HepG2 (cell line): ENCODE results near the gene AGBL1. TPM values are rescaled to one million over a fixed set of nuclear protein-coding genes. Genes with fewer than 3 reads are reported as not detected.

Experiments used
- ATAC-seq: fragments of 200-7000 bp; cut with Tn5 transposase; 3 replicates; pipeline ENCODE4 v1.9.1; 2020; ENCODE audit warnings: mild to moderate bottlenecking, moderate library complexity
- BruUV-seq: library from RNA; stranded (reverse); fragments of 400-500 nt; replicated peaks from 2 replicates; lab custom pipeline; 2021; lab: Mats Ljungman, UMichigan
- CTCF ChIA-PET: fragments of 300-600 bp; formaldehyde crosslinking; extraction: SDS; loops from one replicate; lab custom pipeline; 2021; ENCODE audit warnings: low total read pairs, inconsistent platforms, low intra/inter-chr PET ratio; lab: Yijun Ruan, JAX
- POLR2A ChIA-PET: fragments of 350-600 bp; sonication (Branson Sonifier 250); formaldehyde crosslinking; loops from one replicate; lab custom pipeline; 2020; ENCODE audit warnings: antibody characterized with exemption, inconsistent platforms; lab: Yijun Ruan, JAX
- DNase-seq: peaks from one replicate; pipeline ENCODE4 v3.0.0-alpha.2; 2015; ENCODE audit warnings: low spot score
- FAIRE-seq: peaks from 3 replicates; lab custom pipeline; 2011; peaks lifted over from hg19 to GRCh38; lab: Jason Lieb, UNC
- H2AFZ ChIP-seq: one replicate; pipeline ENCODE4 v1.6.1; 2011; ENCODE audit warnings: low read length, inconsistent platforms
- H3K27ac ChIP-seq: fragments of 300-600 bp; 3 replicates; pipeline ENCODE4 v1.8.0; 2011; ENCODE audit warnings: mixed run types, mild to moderate bottlenecking, mixed read lengths, low read length, inconsistent platforms; ENCODE audit not compliant: insufficient read depth; ENCODE audit errors: extremely low read length
- H3K27me3 ChIP-seq, 2 experiments: fragments of 200-600 bp in 1 of 2; 2 replicates in 1 of 2; 3 replicates in 1 of 2; pipeline versions ENCODE4 v1.6.0 to v1.8.0; 2011; ENCODE audit warnings: low read length in 2 of 2, mild to moderate bottlenecking in 2 of 2, moderate library complexity in 2 of 2, inconsistent platforms in 1 of 2; ENCODE audit not compliant: insufficient read depth in 2 of 2, control insufficient read depth in 1 of 2
- H3K36me3 ChIP-seq, 2 experiments: fragments of 200-600 bp in 1 of 2; replicated peaks in 1 of 2; 2 replicates in 1 of 2; 3 replicates in 1 of 2; pipeline versions ENCODE4 v1.5.1 to v1.8.0; 2011; ENCODE audit warnings: low read length in 2 of 2, inconsistent platforms in 1 of 2; ENCODE audit not compliant: insufficient read depth in 2 of 2, control insufficient read depth in 1 of 2
- H3K4me1 ChIP-seq: 2 replicates; pipeline ENCODE4 v1.5.1; 2012; ENCODE audit warnings: low read length, inconsistent platforms; ENCODE audit not compliant: insufficient read depth
- H3K4me2 ChIP-seq: 2 replicates; pipeline ENCODE4 v1.6.0; 2011; ENCODE audit warnings: low read depth, low read length, inconsistent platforms
- H3K4me3 ChIP-seq, 3 experiments: fragments of 200-600 bp in 1 of 3; sonication (generic), shearing (Covaris generic) in 1 of 3; replicated peaks in 1 of 3; 2 replicates each; pipeline ENCODE4 v1.5.1; 2011 to 2016; ENCODE audit warnings: low read length in 3 of 3, inconsistent platforms in 2 of 3, low read depth in 2 of 3, mild to moderate bottlenecking in 2 of 3, control low read depth in 1 of 3, mixed read lengths in 1 of 3; ENCODE audit not compliant: insufficient read depth in 1 of 3
- H3K79me2 ChIP-seq: one replicate; pipeline ENCODE4 v1.6.1; 2011; ENCODE audit warnings: low read length, inconsistent platforms; ENCODE audit not compliant: insufficient read depth
- H3K9ac ChIP-seq: 2 replicates; pipeline ENCODE4 v1.6.0; 2011; ENCODE audit warnings: mild to moderate bottlenecking, low read depth, low read length, inconsistent platforms; ENCODE audit not compliant: insufficient read depth
- H3K9me3 ChIP-seq: 2 replicates; pipeline ENCODE4 v1.5.1; 2012; ENCODE audit warnings: mild to moderate bottlenecking, low read length
- H4K20me1 ChIP-seq: 2 replicates; pipeline ENCODE4 v1.6.0; 2011; ENCODE audit warnings: inconsistent platforms, mild to moderate bottlenecking, low read length, moderate library complexity; ENCODE audit not compliant: insufficient read depth
- MAX ChIP-seq: IDR thresholded peaks from 2 replicates; pipeline ENCODE4 v1.6.1; 2012; ENCODE audit warnings: inconsistent platforms
- PTBP1 ChIP-seq: fragments of 200-400 bp; formaldehyde crosslinking; IDR thresholded peaks from 2 replicates; pipeline ENCODE4 v1.6.1; 2018; ENCODE audit warnings: low read length, low read depth; ENCODE audit not compliant: poor library complexity, severe bottlenecking
- TCF12 ChIP-seq, 2 experiments: fragments of 450-650 bp in 1 of 2; sonication (generic) in 1 of 2; formaldehyde crosslinking in 1 of 2; IDR thresholded peaks; 2 replicates each; pipeline versions ENCODE4 v1.6.1 to v1.8.0; 2017 to 2022; ENCODE audit warnings: antibody characterized with exemption in 1 of 2, mild to moderate bottlenecking in 1 of 2, missing genetic modification reagents in 1 of 2, moderate library complexity in 1 of 2
- ZBTB21 ChIP-seq: sonication (generic); formaldehyde crosslinking; IDR thresholded peaks from 2 replicates; pipeline ENCODE4 v1.4.0; 2020; ENCODE audit warnings: missing genetic modification reagents
- ZBTB3 ChIP-seq: sonication (generic); formaldehyde crosslinking; IDR thresholded peaks from 2 replicates; pipeline ENCODE4 v1.4.0; 2020; ENCODE audit warnings: low read depth, mild to moderate bottlenecking, moderate library complexity, missing genetic modification reagents, borderline replicate concordance
- ZNF160 ChIP-seq: sonication (generic); formaldehyde crosslinking; IDR thresholded peaks from 2 replicates; pipeline ENCODE4 v1.8.0; 2022; ENCODE audit warnings: mild to moderate bottlenecking, inconsistent platforms, missing genetic modification reagents
- ZNF496 ChIP-seq: sonication (generic); formaldehyde crosslinking; IDR thresholded peaks from 2 replicates; pipeline ENCODE4 v1.8.1; 2023; ENCODE audit warnings: mild to moderate bottlenecking, moderate library complexity, missing genetic modification reagents; ENCODE audit not compliant: insufficient replicate concordance
- ZNF674 ChIP-seq: sonication (generic); formaldehyde crosslinking; IDR thresholded peaks from 2 replicates; pipeline ENCODE4 v1.5.0; 2020; ENCODE audit warnings: low read depth, mild to moderate bottlenecking, missing genetic modification reagents
- ZNF839 ChIP-seq: sonication (generic); formaldehyde crosslinking; IDR thresholded peaks from 2 replicates; pipeline ENCODE4 v1.4.0; 2020; ENCODE audit warnings: missing genetic modification reagents, mild to moderate bottlenecking, borderline replicate concordance
- WGBS: methylation state at CpG from one replicate; pipeline ENCODE4 v1.1.6; 2017; ENCODE audit warnings: low lambda C conversion rate; 5-methylcytosine and 5-hydroxymethylcytosine counted together
- in situ Hi-C: cut with HindIII; loops from 2 replicates; pipeline ENCODE4 v1.10.0; 2017; ENCODE audit warnings: low pct_unique_long_range_greater_than_20kb; ENCODE audit not compliant: extremely low pct_ligation_motif_present
- intact Hi-C: fragments of 100-400 bp; cut with micrococcal nuclease; formaldehyde crosslinking; loops from one replicate; pipeline ENCODE4 v1.10.0; 2022; ENCODE audit not compliant: unreplicated experiment
- polyA plus RNA-seq, 8 experiments: library from polyadenylated mRNA; depleted of rRNA in 3 of 8; stranded (reverse) in 7 of 8; unstranded in 1 of 8; fragments of >200 nt; fragmentation: Illumina TruSeq in 4 of 8; extraction: Trizol in 4 of 8; gene quantifications; 2 replicates each; pipeline versions ENCODE4 v1.2.1 to v1.2.3, GENCODE V29; 2011 to 2016; ENCODE audit warnings: low read depth in 4 of 8, missing spikeins in 1 of 8, mixed read lengths in 1 of 8; ENCODE audit not compliant: insufficient read depth in 1 of 8
- total RNA-seq, 5 experiments: library from RNA; depleted of rRNA; stranded (reverse); fragments of >200 nt; fragmentation: Illumina TruSeq; extraction: Trizol; gene quantifications; 2 replicates each; pipeline ENCODE4 v1.2.3, GENCODE V29; 2016; ENCODE audit warnings: low read depth in 1 of 5

AGBL1 gene
- total and polyA plus RNA-seq, 2 of the 13 experiments (the other 11 are each of a cell fraction or from before 2014, with no cell fraction given), result 0.01 TPM; not detected in 1

GRCh38 chr15:86572368-86572841, 492.7 kb downstream of the AGBL1 start:
- 35% methylated on average over 4 of the region's 21 CpGs for WGBS
- CTCF ChIA-PET, result no interaction called here
- TF ChIP-seq TCF12 (IDR thresholded peaks at IDR 0.05) (no peak), TCF12 (CRISPR knock-in tag; IDR thresholded peaks at IDR 0.05) (no peak), MAX (no peak), ZNF160 (no peak), PTBP1 (no peak), ZNF496 (CRISPR knock-in tag) (no peak), ZBTB21 (CRISPR knock-in tag) (no peak), ZNF839 (CRISPR knock-in tag) (no peak), ZBTB3 (CRISPR knock-in tag) (no peak), ZNF674 (CRISPR knock-in tag) (no peak)
- H3K4me3 ChIP-seq, result no peak overlapping the region
- no peaks in the 10 kb centered on the region for H3K4me1 ChIP-seq
- no peaks in the 10 kb centered on the region for H3K79me2 ChIP-seq
- intact Hi-C loops, result no loop called here
- H3K9me3 ChIP-seq, result peaks cover 88% of the 10 kb centered on the region
- DNase-seq (no peak), ATAC-seq (no peak; the same call in 1 of the 3 replicates), FAIRE-seq (no peak)
- no peak overlapping the region for H3K4me2 ChIP-seq
- no peaks in the 10 kb centered on the region for H3K36me3 ChIP-seq
- H3K27ac ChIP-seq, result no peak overlapping the region
- POLR2A ChIA-PET, result no interaction called here
- H3K9ac ChIP-seq, result no peak overlapping the region
- no peaks in the 10 kb centered on the region for H4K20me1 ChIP-seq
- H3K27me3 ChIP-seq, result no peaks in the 10 kb centered on the region
- no TSS peak for BruUV-seq
- H2AFZ ChIP-seq, result no peak overlapping the region
- in situ Hi-C loops, result no loop called here
